HG03095 (cell line): Measurements from ENCODE around the gene ZMYM2.
A peak's percentile ranks its signal among the peaks of the same experiment; 100 is the strongest.

Source experiments
- ATAC-seq: cut with Tn5 transposase; IDR thresholded peaks from one replicate; pipeline ENCODE4 v1.9.1; 2021; ENCODE audit warnings: moderate library complexity; ENCODE audit not compliant: unreplicated experiment

The ZMYM2 gene

GRCh38 chr13:20043207-20043925 lies 84.8 kb downstream of the ZMYM2 start:
- ATAC-seq, result no peak

GRCh38 chr13:20044086-20044485 lies 85.6 kb downstream of the ZMYM2 start:
- ATAC-seq, result no peak

GRCh38 chr13:20045950-20046548 lies 87.5 kb downstream of the ZMYM2 start:
- no peak for ATAC-seq

GRCh38 chr13:20049558-20050473 lies 91.3 kb downstream of the ZMYM2 start:
- no peak for ATAC-seq

GRCh38 chr13:20051366-20051765 lies 92.8 kb downstream of the ZMYM2 start:
- ATAC-seq, result no peak

GRCh38 chr13:20053016-20053415 lies 94.5 kb downstream of the ZMYM2 start:
- ATAC-seq, result no peak

GRCh38 chr13:20053891-20054290 lies 95.4 kb downstream of the ZMYM2 start:
- ATAC-seq, result no peak

GRCh38 chr13:20054586-20054985 lies 96.1 kb downstream of the ZMYM2 start:
- ATAC-seq, result no peak

- ATAC-seq, result no peak
These were observed 98.7 kb downstream of the ZMYM2 start for GRCh38 chr13:20057214-20057613.

GRCh38 chr13:20057963-20058362 lies 99.4 kb downstream of the ZMYM2 start:
- no peak for ATAC-seq

- no peak for ATAC-seq
These were observed 99.9 kb downstream of the ZMYM2 start for GRCh38 chr13:20058476-20058875.

GRCh38 chr13:20064128-20064527 lies 105.6 kb downstream of the ZMYM2 start:
- ATAC-seq, result no peak

GRCh38 chr13:20065516-20065915 lies 107.0 kb downstream of the ZMYM2 start:
- ATAC-seq, result no peak

- ATAC-seq, result no peak
These were observed 111.4 kb downstream of the ZMYM2 start for GRCh38 chr13:20069956-20070355.

- peak; percentile 73 for ATAC-seq
These were observed 115.2 kb downstream of the ZMYM2 start for GRCh38 chr13:20073775-20074174.

GRCh38 chr13:20074966-20075365 lies 116.4 kb downstream of the ZMYM2 start:
- ATAC-seq, result no peak

- ATAC-seq, result no peak
These were observed 118.6 kb downstream of the ZMYM2 start for GRCh38 chr13:20077086-20077485.

- no peak for ATAC-seq
These were observed 122.0 kb downstream of the ZMYM2 start for GRCh38 chr13:20080377-20081164.

GRCh38 chr13:20090349-20090748 lies 131.8 kb downstream of the ZMYM2 start:
- no peak for ATAC-seq

GRCh38 chr13:20093951-20094350 lies 135.4 kb downstream of the ZMYM2 start:
- no peak for ATAC-seq

- ATAC-seq, result no peak
These were observed 140.8 kb downstream of the ZMYM2 start for GRCh38 chr13:20099319-20099718.
